Measurements from ENCODE around the gene KSR1. TPM values are rescaled to one million over a fixed set of nuclear protein-coding genes. Genes with fewer than 3 reads are reported as not detected.

The KSR1 gene
- total RNA-seq, 2 donors from 2014 or later = 7.9 to 10.2 TPM

GRCh38 chr17:27489045-27489715 lies 32.9 kb downstream of the KSR1 start:
- H3K27ac ChIP-seq = peak overlapping the region; percentile 38 to 74
- no peaks in the 10 kb centered on the region for H3K36me3 ChIP-seq
- peaks cover 0 to 47% of the 10 kb centered on the region in 2 donors for H3K4me1 ChIP-seq
- H3K9me3 ChIP-seq = no peaks in the 10 kb centered on the region
- peak; percentile 90 for DNase-seq (ENCODE audit: low spot score)
- TF ChIP-seq, protein P1, sequence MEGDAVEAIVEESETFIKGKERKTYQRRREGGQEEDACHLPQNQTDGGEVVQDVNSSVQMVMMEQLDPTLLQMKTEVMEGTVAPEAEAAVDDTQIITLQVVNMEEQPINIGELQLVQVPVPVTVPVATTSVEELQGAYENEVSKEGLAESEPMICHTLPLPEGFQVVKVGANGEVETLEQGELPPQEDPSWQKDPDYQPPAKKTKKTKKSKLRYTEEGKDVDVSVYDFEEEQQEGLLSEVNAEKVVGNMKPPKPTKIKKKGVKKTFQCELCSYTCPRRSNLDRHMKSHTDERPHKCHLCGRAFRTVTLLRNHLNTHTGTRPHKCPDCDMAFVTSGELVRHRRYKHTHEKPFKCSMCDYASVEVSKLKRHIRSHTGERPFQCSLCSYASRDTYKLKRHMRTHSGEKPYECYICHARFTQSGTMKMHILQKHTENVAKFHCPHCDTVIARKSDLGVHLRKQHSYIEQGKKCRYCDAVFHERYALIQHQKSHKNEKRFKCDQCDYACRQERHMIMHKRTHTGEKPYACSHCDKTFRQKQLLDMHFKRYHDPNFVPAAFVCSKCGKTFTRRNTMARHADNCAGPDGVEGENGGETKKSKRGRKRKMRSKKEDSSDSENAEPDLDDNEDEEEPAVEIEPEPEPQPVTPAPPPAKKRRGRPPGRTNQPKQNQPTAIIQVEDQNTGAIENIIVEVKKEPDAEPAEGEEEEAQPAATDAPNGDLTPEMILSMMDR (IDR thresholded peaks at IDR 0.05) = no peak
- no peak overlapping the region for H3K4me3 ChIP-seq
- no peaks in the 10 kb centered on the region for H3K27me3 ChIP-seq

- H3K27ac ChIP-seq = no peak overlapping the region
- peaks cover 0 to 52% of the 10 kb centered on the region in 2 donors for H3K4me1 ChIP-seq
- no peaks in the 10 kb centered on the region for H3K36me3 ChIP-seq
- TF ChIP-seq, protein P1 (IDR thresholded peaks at IDR 0.05) = no peak
- no peak for DNase-seq (ENCODE audit: low spot score)
- H3K9me3 ChIP-seq = no peaks in the 10 kb centered on the region
- no peaks in the 10 kb centered on the region for H3K27me3 ChIP-seq
- no peak overlapping the region for H3K4me3 ChIP-seq
These were observed 34.1 kb downstream of the KSR1 start for GRCh38 chr17:27490391-27490790.

GRCh38 chr17:27491713-27492190 lies 35.5 kb downstream of the KSR1 start:
- Histone ChIP-seq H3K27ac (no peak overlapping the region), H3K4me1 (peaks cover 0 to 48% of the 10 kb centered on the region in 2 donors)
- TF ChIP-seq, protein P1 (IDR thresholded peaks at IDR 0.05) = no peak

DNA sequence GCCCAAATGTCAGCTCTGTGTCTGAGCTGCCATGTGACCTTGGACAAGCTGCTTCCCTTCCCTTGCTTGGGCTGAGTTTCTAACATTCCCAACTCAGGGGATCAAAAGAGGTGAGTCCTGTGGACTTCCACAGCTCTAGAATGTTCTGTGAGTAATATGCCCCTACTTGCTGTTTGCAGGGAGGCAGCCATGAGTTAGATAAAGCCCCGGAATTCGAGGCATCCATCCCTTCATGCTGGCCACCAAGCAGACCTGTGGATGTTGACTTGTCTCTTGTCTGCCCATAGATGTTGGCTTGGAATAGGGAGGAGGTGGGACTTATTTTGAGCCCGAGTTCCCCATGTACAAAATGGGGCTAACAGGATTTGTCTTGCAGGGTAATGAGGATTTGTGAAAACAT lies 36.2 kb downstream of the KSR1 start:
- no peaks in the 10 kb centered on the region for H3K36me3 ChIP-seq
- H3K4me3 ChIP-seq = no peak overlapping the region
- no peak overlapping the region for H3K27ac ChIP-seq
- H3K27me3 ChIP-seq = no peaks in the 10 kb centered on the region
- no peaks in the 10 kb centered on the region for H3K9me3 ChIP-seq
- no peak for DNase-seq (ENCODE audit: low spot score)
- peaks cover 0 to 48% of the 10 kb centered on the region in 2 donors for H3K4me1 ChIP-seq
- TF ChIP-seq, protein P1 (IDR thresholded peaks at IDR 0.05) = no peak

More at GRCh38 chr17:27491713-27492190, 35.5 kb downstream of the KSR1 start:
- DNase-seq (ENCODE audit: low spot score) = no peak
- Histone ChIP-seq H3K27me3 (no peaks in the 10 kb centered on the region), H3K36me3 (no peaks in the 10 kb centered on the region), H3K4me3 (no peak overlapping the region), H3K9me3 (no peaks in the 10 kb centered on the region)

DNA sequence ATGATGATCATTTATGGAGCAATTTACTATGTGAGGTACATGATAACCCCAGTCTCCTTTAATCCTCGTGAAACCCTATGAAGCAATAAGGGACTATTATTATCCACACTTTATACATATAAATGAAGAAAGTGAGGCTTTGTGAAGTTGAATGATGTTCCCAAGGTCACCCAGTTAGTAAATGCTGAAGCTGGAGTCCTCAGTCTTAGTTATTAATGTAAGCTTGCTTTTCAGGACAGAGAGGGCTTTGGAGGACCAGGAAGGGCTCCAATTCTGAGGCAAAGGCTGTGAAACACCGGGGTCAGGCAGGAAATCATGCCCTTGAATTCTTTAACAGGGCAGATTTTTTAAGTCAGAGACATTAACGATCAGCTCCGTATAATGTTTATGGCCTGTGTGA lies 36.8 kb downstream of the KSR1 start:
- no peak for DNase-seq (ENCODE audit: low spot score)
- H3K27ac ChIP-seq = no peak overlapping the region
- TF ChIP-seq, protein P1 (IDR thresholded peaks at IDR 0.05) = no peak
- peaks cover 0 to 48% of the 10 kb centered on the region in 2 donors for H3K4me1 ChIP-seq
- no peaks in the 10 kb centered on the region for H3K9me3 ChIP-seq
- no peak overlapping the region for H3K4me3 ChIP-seq
- H3K36me3 ChIP-seq = no peaks in the 10 kb centered on the region
- no peaks in the 10 kb centered on the region for H3K27me3 ChIP-seq
